T-helper 1 cell (primary cell): ENCODE data around the gene FKBP10.
"Not testable (repeated sequence)": the region's sequence is repeated elsewhere in the genome, so short reads cannot be mapped to it uniquely, and the experiment has no call there.

Source experiments
- DNase-seq, 5 donors: peaks; one replicate each; pipeline ENCODE4 v3.0.0-alpha.2; 2012 to 2020

Gene FKBP10

GRCh38 chr17:41839448-41839847 lies 26.6 kb downstream of the FKBP10 start:
- DNase-seq: not testable (repeated sequence)

GRCh38 chr17:41840781-41841180 lies 28.0 kb downstream of the FKBP10 start:
- DNase-seq: not testable (repeated sequence)

GRCh38 chr17:41844971-41845370 lies 32.2 kb downstream of the FKBP10 start:
- DNase-seq: no peak

- DNase-seq: no peak
These were observed 36.0 kb downstream of the FKBP10 start for GRCh38 chr17:41848788-41849187.

DNA sequence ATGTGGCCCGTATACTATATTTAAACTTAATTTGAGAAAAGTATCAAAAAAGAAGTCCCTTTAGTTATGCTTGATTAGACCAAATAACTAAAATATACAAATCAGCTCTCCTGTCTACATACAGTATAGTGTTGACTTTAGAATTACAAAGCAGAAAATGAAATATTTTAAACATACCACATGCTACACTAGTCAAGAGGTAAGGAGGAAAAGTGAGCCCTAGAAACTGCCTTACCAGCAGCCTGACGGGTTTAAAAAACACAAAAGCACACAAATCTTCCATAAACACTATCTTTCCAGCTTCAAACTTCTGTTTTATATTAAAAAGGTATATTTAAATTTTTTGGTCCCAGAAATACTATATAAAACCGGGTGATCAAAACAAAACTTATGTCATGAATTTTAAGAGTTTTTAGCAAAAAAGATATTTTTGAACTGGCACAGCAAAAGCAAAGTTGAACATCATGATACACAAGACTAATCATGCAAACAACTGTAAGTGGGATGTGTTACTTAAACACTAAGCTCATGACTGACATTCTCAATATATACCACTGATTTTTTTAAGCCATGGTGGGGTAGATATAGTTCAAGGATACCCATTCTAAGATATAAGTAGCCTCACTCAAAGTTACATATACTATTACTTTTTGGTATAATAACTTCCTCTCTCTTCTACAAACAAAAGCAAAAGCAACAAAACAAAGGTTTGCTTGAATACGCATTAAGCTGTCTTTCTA lies 36.6 kb downstream of the FKBP10 start:
- DNase-seq: no peak

DNA sequence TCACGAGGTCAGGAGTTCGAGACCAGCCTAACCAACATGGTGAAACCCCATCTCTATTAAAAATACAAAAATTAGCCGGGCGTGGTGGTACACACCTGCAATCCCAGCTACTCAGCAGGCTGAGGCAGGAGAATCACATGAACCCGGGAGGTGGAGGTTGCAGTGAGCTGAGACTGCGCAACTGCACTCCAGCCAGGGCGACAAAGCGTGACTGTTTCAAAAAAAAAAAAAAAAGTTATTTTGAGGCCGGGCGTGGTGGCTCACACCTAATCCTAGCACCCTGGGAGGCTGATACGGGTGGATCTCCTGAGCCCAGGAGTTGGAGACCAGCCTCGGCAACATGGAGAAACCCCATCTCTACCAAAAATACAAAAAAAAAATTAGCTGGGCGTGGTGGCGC lies 38.6 kb downstream of the FKBP10 start:
- DNase-seq: not testable (repeated sequence)

DNA sequence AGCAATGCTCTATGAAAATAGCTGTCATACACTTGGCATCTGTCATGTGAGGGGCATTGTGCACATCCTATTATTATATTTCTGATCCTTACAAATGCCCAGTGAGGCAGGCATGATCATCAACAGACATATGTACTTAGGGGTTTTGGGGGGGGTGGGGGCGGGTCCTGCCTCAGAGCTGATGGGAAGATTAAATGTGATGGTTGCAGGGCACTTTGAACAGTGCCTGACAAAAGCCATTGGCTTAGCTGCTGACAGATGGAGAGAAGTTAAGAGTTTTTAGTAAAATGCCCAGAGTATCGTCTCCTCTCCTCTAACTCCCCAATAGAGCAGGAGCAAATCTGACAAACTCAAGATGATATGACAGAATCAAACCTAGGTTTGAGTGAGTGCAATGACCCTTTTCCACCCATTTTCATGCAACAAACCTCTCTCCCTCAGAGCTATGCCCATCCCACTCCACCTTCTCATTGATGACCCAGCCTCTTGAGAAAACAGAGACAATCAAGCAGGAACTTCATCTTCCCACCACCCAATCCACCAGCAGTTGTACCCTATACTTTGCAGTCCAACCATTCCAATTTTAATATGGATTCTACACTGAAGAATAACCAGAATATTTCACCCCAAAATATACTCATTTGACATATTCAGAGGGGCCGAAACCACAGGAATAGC lies 47.6 kb downstream of the FKBP10 start:
- no peak for DNase-seq

DNA sequence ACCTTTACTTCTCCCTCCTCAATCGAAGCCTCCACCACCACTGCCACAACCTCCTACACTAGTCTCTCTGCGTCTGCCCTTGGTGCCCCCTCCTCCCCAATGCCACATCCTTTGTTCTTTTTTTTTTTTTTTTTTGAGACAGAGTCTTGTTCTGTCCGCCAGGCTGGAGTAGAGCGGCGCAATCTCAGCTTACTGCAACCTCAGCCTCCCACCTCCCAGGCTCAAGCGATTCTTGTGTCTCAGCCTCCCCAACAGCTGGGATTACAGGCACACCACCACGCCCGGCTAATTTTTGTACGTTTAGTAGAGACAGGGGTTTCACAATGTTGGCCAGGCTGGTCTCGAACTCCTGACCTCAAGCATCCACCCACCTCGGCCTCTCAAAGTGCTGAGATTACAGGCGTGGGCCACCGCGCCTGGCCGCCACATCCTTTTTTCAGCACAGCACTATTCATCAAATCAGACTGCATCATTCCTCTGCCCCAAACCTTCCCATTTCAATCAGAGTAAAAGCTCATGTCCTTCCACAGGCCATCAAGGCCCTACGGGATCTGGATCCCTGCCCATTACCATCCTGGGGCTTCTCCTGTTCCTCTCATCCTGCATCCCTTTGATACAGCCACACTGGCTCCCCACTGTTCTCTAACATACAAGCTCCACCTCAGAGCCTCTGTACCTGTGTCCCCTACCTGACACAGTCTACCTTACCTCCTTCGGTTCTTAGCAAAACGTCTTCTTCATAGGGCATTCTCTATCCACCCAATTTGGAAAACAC lies 50.5 kb downstream of the FKBP10 start:
- DNase-seq: peak in 2 of 5 donors; percentile 10 to 45

- peak in 2 of 5 donors; percentile 58 to 63 for DNase-seq
These were observed 51.7 kb downstream of the FKBP10 start for GRCh38 chr17:41864498-41864835.

- peak; percentile 70 to 89 (median 83) for DNase-seq
These were observed 52.2 kb downstream of the FKBP10 start, which contains the start of gene KLHL11 for GRCh38 chr17:41864836-41865595. KLHL11 (minus strand) TSS chr17:41865423; CDS start chr17:41865370, 53 bp downstream.

- no peak for DNase-seq
These were observed 52.7 kb downstream of the FKBP10 start for GRCh38 chr17:41865596-41865893.

DNA sequence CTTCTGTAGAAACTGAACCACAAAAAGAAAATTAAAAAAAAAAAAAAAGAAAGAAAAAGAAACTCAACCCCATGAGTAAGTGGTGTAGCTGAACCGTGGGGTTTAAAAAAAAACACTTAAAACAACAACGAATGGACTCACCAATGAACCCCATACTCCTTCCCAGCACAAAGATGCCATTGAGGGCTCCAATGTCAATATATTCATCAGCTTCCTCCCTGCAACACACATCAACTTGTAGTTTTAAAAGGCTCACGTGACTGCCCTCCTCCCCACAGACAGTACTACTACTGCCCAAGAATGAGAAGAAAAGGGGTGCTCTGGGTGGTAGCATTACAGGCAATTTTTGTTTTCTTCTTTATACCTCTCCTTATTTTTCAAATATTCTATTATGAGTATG lies 55.8 kb downstream of the FKBP10 start:
- peak in 1 of 5 donors; percentile 13 for DNase-seq

- DNase-seq: no peak
These were observed 56.6 kb downstream of the FKBP10 start for GRCh38 chr17:41869426-41869825.

DNA sequence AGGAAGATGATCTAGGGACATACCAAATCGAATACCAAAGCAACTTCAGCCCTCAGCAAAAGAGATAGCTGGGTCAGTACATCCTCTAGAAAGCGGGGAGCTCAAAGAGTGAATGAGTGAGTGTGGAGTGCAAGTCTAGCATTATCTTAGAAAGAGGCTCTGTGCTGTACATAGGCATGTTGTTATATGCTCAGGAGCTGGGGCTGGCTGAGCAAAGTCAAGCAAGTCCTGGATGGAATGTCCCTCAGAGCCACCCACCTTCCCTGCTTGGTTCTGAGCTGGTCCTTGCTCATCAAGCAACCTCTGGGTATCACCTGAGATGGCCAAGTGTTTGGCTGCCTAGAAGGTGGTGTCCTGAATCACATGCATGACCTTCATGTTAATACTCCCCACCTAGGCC lies 57.3 kb downstream of the FKBP10 start:
- DNase-seq: no peak

GRCh38 chr17:41870627-41871026 lies 57.8 kb downstream of the FKBP10 start:
- no peak for DNase-seq

GRCh38 chr17:41871789-41872188 lies 59.0 kb downstream of the FKBP10 start:
- no peak for DNase-seq
